HCT116 (cell line): ENCODE results near the gene MIA. TPM values are rescaled to one million over a fixed set of nuclear protein-coding genes. Genes with fewer than 3 reads are reported as not detected.
"Not testable (repeated sequence)": the region's sequence is repeated elsewhere in the genome, so short reads cannot be mapped to it uniquely, and the experiment has no call there.

Experiments
- ATAC-seq: fragments of 200-7000 bp; cut with Tn5 transposase; 2 replicates; pipeline ENCODE4 v1.9.1; 2020; ENCODE audit warnings: mild to moderate bottlenecking, moderate library complexity
- BruUV-seq: library from RNA; stranded (reverse); fragments of 400-500 nt; replicated peaks from 2 replicates; lab custom pipeline; 2021; lab: Mats Ljungman, UMichigan
- CTCF ChIA-PET: fragments of 300-600 bp; sonication (Branson Sonifier 250); formaldehyde crosslinking; loops from one replicate; lab custom pipeline; 2021; ENCODE audit warnings: antibody characterized with exemption; lab: Charles Lee
- POLR2A ChIA-PET: fragments of 300-600, 350-600 bp; sonication (Branson Sonifier 250); formaldehyde crosslinking; loops from one replicate; lab custom pipeline; 2021; ENCODE audit warnings: antibody characterized with exemption; lab: Charles Lee
- RAD21 ChIA-PET, 2 experiments: fragments of 300-600 bp; sonication (Branson Sonifier 250); formaldehyde crosslinking; loops; one replicate each; lab custom pipeline; 2023; ENCODE audit warnings: low total read pairs in 2 of 2; ENCODE audit not compliant: uncharacterized antibody in 2 of 2, unreplicated experiment in 2 of 2, low non-redundant PET in 1 of 2; lab: Charles Lee
- DNase-seq: peaks from one replicate; pipeline ENCODE4 v3.0.0-alpha.2; 2010; ENCODE audit warnings: low read depth, low spot score
- H2AFZ ChIP-seq: fragments of 200-600 bp; shearing (Covaris generic), sonication (generic); 2 replicates; pipeline ENCODE4 v1.6.1; 2017; ENCODE audit warnings: low read depth, mixed run types, mixed read lengths, antibody characterized with exemption, low read length; ENCODE audit not compliant: poor library complexity, severe bottlenecking
- H3K27ac ChIP-seq: 2 replicates; pipeline ENCODE4 v1.5.1; 2012; ENCODE audit warnings: low read depth, low read length
- H3K27me3 ChIP-seq: fragments of 200-600 bp; sonication (generic); 2 replicates; pipeline ENCODE4 v1.6.1; 2016; ENCODE audit warnings: mixed run types, low read length, mixed read lengths; ENCODE audit not compliant: insufficient read depth
- H3K36me3 ChIP-seq, 2 experiments: fragments of 200-500 bp in 1 of 2; fragments of 200-600 bp in 1 of 2; sonication (Bioruptor generic) in 1 of 2; sonication (generic) in 1 of 2; 2 replicates each; pipeline versions ENCODE4 v1.5.1 to v1.6.1; 2014 to 2016; ENCODE audit warnings: low read length in 2 of 2, inconsistent platforms in 1 of 2, mixed read lengths in 1 of 2, mixed run types in 1 of 2; ENCODE audit not compliant: insufficient read depth in 2 of 2, control insufficient read depth in 1 of 2
- H3K4me1 ChIP-seq, 2 experiments: fragments of 200-600 bp in 1 of 2; sonication (generic) in 1 of 2; 2 replicates each; pipeline versions ENCODE4 v1.5.1 to v1.6.1; 2012 to 2017; ENCODE audit warnings: low read length in 2 of 2, inconsistent platforms in 1 of 2, mild to moderate bottlenecking in 1 of 2, mixed read lengths in 1 of 2, mixed run types in 1 of 2, moderate library complexity in 1 of 2; ENCODE audit not compliant: insufficient read depth in 2 of 2, control insufficient read depth in 1 of 2
- H3K4me2 ChIP-seq: fragments of 200-600 bp; sonication (generic); 2 replicates; pipeline ENCODE4 v1.6.1; 2017; ENCODE audit warnings: mixed run types, low read length, mixed read lengths
- H3K4me3 ChIP-seq, 2 experiments: fragments of 200-600 bp in 1 of 2; sonication (generic) in 1 of 2; replicated peaks in 1 of 2; 2 replicates each; pipeline ENCODE4 v1.5.1; 2011 to 2016; ENCODE audit warnings: low read length in 2 of 2, control low read depth in 1 of 2, low read depth in 1 of 2, mild to moderate bottlenecking in 1 of 2, mixed read lengths in 1 of 2, mixed run types in 1 of 2
- H3K79me2 ChIP-seq: fragments of 200-600 bp; sonication (generic); 2 replicates; pipeline ENCODE4 v1.6.1; 2017; ENCODE audit warnings: mild to moderate bottlenecking, mixed run types, low read length, moderate library complexity, mixed read lengths; ENCODE audit not compliant: insufficient read depth
- H3K9ac ChIP-seq: fragments of 200-600 bp; sonication (generic); 2 replicates; pipeline ENCODE4 v1.6.1; 2016; ENCODE audit warnings: low read length, mixed read lengths
- H3K9me2 ChIP-seq: fragments of 200-600 bp; sonication (generic), shearing (Covaris generic); 2 replicates; pipeline ENCODE4 v1.6.1; 2017; ENCODE audit warnings: mixed run types, mild to moderate bottlenecking, moderate library complexity; ENCODE audit not compliant: insufficient read depth
- H3K9me3 ChIP-seq, 2 experiments: fragments of 200-500 bp in 1 of 2; fragments of 200-600 bp in 1 of 2; sonication (Bioruptor generic) in 1 of 2; sonication (generic) in 1 of 2; 2 replicates each; pipeline ENCODE4 v1.6.1; 2014 to 2017; ENCODE audit warnings: low read length in 2 of 2, mixed read lengths in 2 of 2, inconsistent platforms in 1 of 2, low read depth in 1 of 2, mild to moderate bottlenecking in 1 of 2, mixed run types in 1 of 2, moderate library complexity in 1 of 2; ENCODE audit not compliant: control insufficient read depth in 1 of 2, insufficient read depth in 1 of 2
- H4K20me1 ChIP-seq: fragments of 200-600 bp; sonication (generic), shearing (Covaris generic); 2 replicates; pipeline ENCODE4 v1.6.1; 2017; ENCODE audit warnings: mixed run types, mild to moderate bottlenecking, moderate library complexity; ENCODE audit not compliant: insufficient read depth
- CBX3 ChIP-seq: IDR thresholded peaks from 2 replicates; pipeline ENCODE4 v1.6.1; 2012; ENCODE audit warnings: low read depth
- SRF ChIP-seq: IDR thresholded peaks from 2 replicates; pipeline ENCODE4 v1.6.1; 2012; ENCODE audit warnings: low read depth
- intact Hi-C: fragments of 100-400 bp; cut with micrococcal nuclease; formaldehyde crosslinking; loops from 2 replicates; pipeline ENCODE4 v1.10.0; 2022
- total RNA-seq: library from RNA; stranded (reverse); gene quantifications from one replicate; pipeline ENCODE4 v1.2.1, GENCODE V29; 2021; ENCODE audit not compliant: unreplicated experiment
- TF ChIP-seq, protein P1 (sequence below): IDR thresholded peaks from 2 replicates; pipeline ENCODE4 v1.6.1; 2012

The MIA gene
- total RNA-seq, 1 experiment from 2014 or later = 1.4 TPM

DNA sequence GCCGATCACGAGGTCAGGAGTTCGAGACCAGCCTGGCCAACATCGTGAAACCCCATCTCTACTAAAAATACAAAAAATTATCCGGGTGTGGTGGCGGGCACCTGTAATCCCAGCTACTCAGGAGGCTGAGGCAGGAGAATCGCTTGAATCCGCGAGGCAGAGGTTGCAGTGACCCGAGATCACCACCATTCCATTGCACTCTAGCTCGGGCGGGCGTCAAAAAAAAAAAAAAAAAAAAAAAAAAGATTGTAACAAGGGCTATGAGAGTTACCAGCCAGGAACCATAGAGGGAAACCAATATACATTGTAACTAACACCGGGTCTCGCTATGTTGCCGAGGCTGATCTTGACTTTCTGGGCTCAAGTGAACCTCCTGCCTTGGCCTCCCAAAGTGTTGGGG, 43.0 kb upstream of the MIA start:
- H2AFZ ChIP-seq, H3K9me2 ChIP-seq, H3K27ac ChIP-seq, POLR2A ChIA-PET, H3K4me2 ChIP-seq, H3K27me3 ChIP-seq, H3K79me2 ChIP-seq, H3K9ac ChIP-seq, RAD21 ChIA-PET, BruUV-seq, H3K9me3 ChIP-seq, H4K20me1 ChIP-seq, DNase-seq, H3K4me3 ChIP-seq, ATAC-seq, intact Hi-C loops: not testable (repeated sequence)
- H3K36me3 ChIP-seq = peaks cover 22 to 25% of the 10 kb centered on the region in 2 experiments
- peaks cover 5 to 12% of the 10 kb centered on the region in 2 experiments; a peak in 3 of 4 replicates for H3K4me1 ChIP-seq
- CTCF ChIA-PET = interaction anchor here (1.0 kb wide), 1 partner anchor 12 kb away, joined by 3 read pairs; no protein-coding TSS in a partner anchor

DNA sequence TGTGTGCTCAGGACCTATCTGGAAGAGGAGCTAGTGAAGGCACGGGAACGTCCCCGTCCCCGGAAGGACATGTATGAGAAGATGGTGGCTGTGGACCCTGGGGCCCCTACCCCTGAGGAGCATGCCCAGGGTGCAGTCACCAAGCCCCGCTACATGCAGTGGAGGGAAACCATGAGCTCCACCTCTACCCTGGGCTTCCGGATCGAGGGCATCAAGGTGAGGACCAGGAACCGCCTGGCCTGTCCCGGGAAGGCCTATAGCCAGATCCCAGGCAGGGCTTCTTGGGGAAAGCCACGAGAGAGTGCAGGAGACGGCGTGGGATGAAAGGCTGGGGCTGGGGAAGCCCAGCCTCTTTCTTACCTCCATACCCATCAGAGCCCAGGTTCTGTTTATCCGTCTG, 42.2 kb upstream of the MIA start:
- H3K4me3 ChIP-seq = no peak overlapping the region
- no peak for ATAC-seq
- H3K9me2 ChIP-seq = no peaks in the 10 kb centered on the region
- RAD21 ChIA-PET = no interaction called here
- POLR2A ChIA-PET = no interaction called here
- no peak overlapping the region for H3K4me2 ChIP-seq
- H3K4me1 ChIP-seq = peaks cover 5 to 12% of the 10 kb centered on the region in 2 experiments; a peak in 3 of 4 replicates
- no peak overlapping the region for H3K9ac ChIP-seq
- BruUV-seq = no TSS peak
- intact Hi-C loops = no loop called here
- no peaks in the 10 kb centered on the region for H3K79me2 ChIP-seq
- H3K27me3 ChIP-seq = no peaks in the 10 kb centered on the region
- TF ChIP-seq, protein P1, sequence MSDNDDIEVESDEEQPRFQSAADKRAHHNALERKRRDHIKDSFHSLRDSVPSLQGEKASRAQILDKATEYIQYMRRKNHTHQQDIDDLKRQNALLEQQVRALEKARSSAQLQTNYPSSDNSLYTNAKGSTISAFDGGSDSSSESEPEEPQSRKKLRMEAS = no peak
- no peak for TF ChIP-seq CBX3
- TF ChIP-seq SRF = no peak
- H3K9me3 ChIP-seq = no peaks in the 10 kb centered on the region
- no peak overlapping the region for H2AFZ ChIP-seq
- no peak overlapping the region for H3K27ac ChIP-seq
- no peak for DNase-seq
- CTCF ChIA-PET = no interaction called here
- H4K20me1 ChIP-seq = no peaks in the 10 kb centered on the region
- H3K36me3 ChIP-seq = peaks cover 17 to 23% of the 10 kb centered on the region in 2 experiments
